ENCODE measurements around the gene COL8A1.

Gene COL8A1

GRCh38 chr3:99845999-99846398, 207.6 kb downstream of the COL8A1 start:
- no peak overlapping the region for H2BK12ac ChIP-seq (ENCODE audit: low read length)
- no peak overlapping the region for H4K91ac ChIP-seq (ENCODE audit: low read depth, low read length, poor library complexity)
- no peak overlapping the region for H3K4me3 ChIP-seq (ENCODE audit: low read length in 2 of 2)
- no peak overlapping the region for H2BK5ac ChIP-seq (ENCODE audit: low read length)
- H3K9me3 ChIP-seq (replicated peaks in 1 of 2; ENCODE audit: control insufficient read depth in 2 of 2, insufficient read depth in 1 of 2, low read depth in 1 of 2, low read length in 2 of 2) = peaks cover 0 to 18% of the 10 kb centered on the region in 2 donors
- no CpG with 5 or more reads among the region's 2 CpGs for WGBS, 2 donors (ENCODE audit: extremely low coverage in 2 of 2, insufficient read length in 2 of 2, insufficient replicate concordance in 1 of 2)
- H3K14ac ChIP-seq (ENCODE audit: low read length) = no peak overlapping the region
- peaks cover 0 to 27% of the 10 kb centered on the region in 2 donors for H3K36me3 ChIP-seq (replicated peaks in 1 of 2; ENCODE audit: control insufficient read depth in 2 of 2, insufficient read depth in 2 of 2, low read length in 2 of 2)
- H3K4me2 ChIP-seq (ENCODE audit: insufficient read depth, low read length, poor library complexity, severe bottlenecking) = no peak overlapping the region
- no peak overlapping the region for H2AK5ac ChIP-seq (ENCODE audit: low read depth, low read length)
- no peak overlapping the region for H2AFZ ChIP-seq (ENCODE audit: low read length)
- DNase-seq (ENCODE audit: low spot score) = no peak
- no peaks in the 10 kb centered on the region for H3K27me3 ChIP-seq (ENCODE audit: control insufficient read depth in 3 of 3, insufficient read depth in 3 of 3, low read depth in 1 of 3, low read length in 3 of 3)
- no peak overlapping the region for H3K27ac ChIP-seq (replicated peaks; ENCODE audit: low read length)
- no peak overlapping the region for H3K4ac ChIP-seq (ENCODE audit: low read length)
- no peak overlapping the region for H4K8ac ChIP-seq (ENCODE audit: low read depth, low read length)
- no peak overlapping the region for H2BK120ac ChIP-seq (ENCODE audit: low read depth, low read length)
- no peaks in the 10 kb centered on the region for H3K79me1 ChIP-seq (ENCODE audit: low read depth, low read length)
- H3K23ac ChIP-seq (ENCODE audit: low read depth, low read length, poor library complexity) = no peak overlapping the region
- no peak overlapping the region for H2BK15ac ChIP-seq (ENCODE audit: low read length)
- H3K4me1 ChIP-seq (ENCODE audit: control insufficient read depth in 2 of 2, insufficient read depth in 1 of 2, low read depth in 1 of 2, low read length in 2 of 2) = peaks cover 4% of the 10 kb centered on the region in 2 donors
- H3K18ac ChIP-seq (ENCODE audit: low read length) = no peak overlapping the region
- no peak overlapping the region for H3K9ac ChIP-seq (ENCODE audit: low read depth, low read length, poor library complexity)

GRCh38 chr3:99846477-99847160, 208.2 kb downstream of the COL8A1 start:
- Histone ChIP-seq H2BK15ac (ENCODE audit: low read length) (no peak overlapping the region), H2BK12ac (ENCODE audit: low read length) (no peak overlapping the region), H3K23ac (ENCODE audit: low read depth, low read length, poor library complexity) (no peak overlapping the region), H3K36me3 (replicated peaks in 1 of 2; ENCODE audit: control insufficient read depth in 2 of 2, insufficient read depth in 2 of 2, low read length in 2 of 2) (peaks cover 0 to 27% of the 10 kb centered on the region in 2 donors), H4K8ac (ENCODE audit: low read depth, low read length) (no peak overlapping the region), H2BK120ac (ENCODE audit: low read depth, low read length) (no peak overlapping the region), H4K91ac (ENCODE audit: low read depth, low read length, poor library complexity) (no peak overlapping the region), H3K4ac (ENCODE audit: low read length) (no peak overlapping the region), H3K27me3 (ENCODE audit: control insufficient read depth in 3 of 3, insufficient read depth in 3 of 3, low read depth in 1 of 3, low read length in 3 of 3) (no peaks in the 10 kb centered on the region), H3K9ac (ENCODE audit: low read depth, low read length, poor library complexity) (no peak overlapping the region), H3K18ac (ENCODE audit: low read length) (no peak overlapping the region), H3K4me1 (ENCODE audit: control insufficient read depth in 2 of 2, insufficient read depth in 1 of 2, low read depth in 1 of 2, low read length in 2 of 2) (peaks cover 4% of the 10 kb centered on the region in 2 donors), H3K27ac (replicated peaks; ENCODE audit: low read length) (no peak overlapping the region), H2AFZ (ENCODE audit: low read length) (no peak overlapping the region), H3K14ac (ENCODE audit: low read length) (no peak overlapping the region), H3K4me3 (ENCODE audit: low read length in 2 of 2) (no peak overlapping the region), H3K79me1 (ENCODE audit: low read depth, low read length) (no peaks in the 10 kb centered on the region), H2AK5ac (ENCODE audit: low read depth, low read length) (no peak overlapping the region), H3K9me3 (replicated peaks in 1 of 2; ENCODE audit: control insufficient read depth in 2 of 2, insufficient read depth in 1 of 2, low read depth in 1 of 2, low read length in 2 of 2) (peaks cover 0 to 18% of the 10 kb centered on the region in 2 donors), H3K4me2 (ENCODE audit: insufficient read depth, low read length, poor library complexity, severe bottlenecking) (no peak overlapping the region), H2BK5ac (ENCODE audit: low read length) (no peak overlapping the region)
- no peak for DNase-seq (ENCODE audit: low spot score)
- WGBS, 2 donors (ENCODE audit: extremely low coverage in 2 of 2, insufficient read length in 2 of 2, insufficient replicate concordance in 1 of 2) = no CpG with 5 or more reads among the region's 6 CpGs

DNA sequence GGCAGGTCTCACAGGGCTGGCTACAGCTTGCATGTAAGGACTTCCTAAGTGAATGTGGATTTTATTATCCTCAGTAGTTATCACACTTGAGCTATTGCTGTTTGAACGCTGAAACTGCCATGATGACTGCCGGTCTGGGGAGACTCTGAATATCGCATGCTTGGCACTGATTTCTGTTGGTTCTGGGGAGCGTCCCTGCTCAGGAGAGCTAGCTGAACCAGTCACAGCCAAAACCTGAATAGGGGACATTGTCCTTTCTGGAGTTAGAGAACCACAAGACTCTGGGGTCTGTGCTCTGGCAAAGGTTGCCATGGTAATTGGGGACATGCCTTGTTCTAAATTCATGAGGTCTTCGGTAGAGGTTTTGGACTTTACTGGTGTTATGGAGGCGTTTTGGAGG, 210.0 kb downstream of the COL8A1 start:
- H2AFZ ChIP-seq (ENCODE audit: low read length) = no peak overlapping the region
- H4K8ac ChIP-seq (ENCODE audit: low read depth, low read length) = no peak overlapping the region
- H2BK120ac ChIP-seq (ENCODE audit: low read depth, low read length) = no peak overlapping the region
- no peak for DNase-seq (ENCODE audit: low spot score)
- no peak overlapping the region for H2BK12ac ChIP-seq (ENCODE audit: low read length)
- no peaks in the 10 kb centered on the region for H3K27me3 ChIP-seq (ENCODE audit: control insufficient read depth in 3 of 3, insufficient read depth in 3 of 3, low read depth in 1 of 3, low read length in 3 of 3)
- no peak overlapping the region for H2BK15ac ChIP-seq (ENCODE audit: low read length)
- no peaks in the 10 kb centered on the region for H3K79me1 ChIP-seq (ENCODE audit: low read depth, low read length)
- no peak overlapping the region for H3K23ac ChIP-seq (ENCODE audit: low read depth, low read length, poor library complexity)
- H3K4me1 ChIP-seq (ENCODE audit: control insufficient read depth in 2 of 2, insufficient read depth in 1 of 2, low read depth in 1 of 2, low read length in 2 of 2) = peaks cover 3 to 4% of the 10 kb centered on the region in 2 donors
- H3K27ac ChIP-seq (replicated peaks; ENCODE audit: low read length) = no peak overlapping the region
- no peak overlapping the region for H3K4me2 ChIP-seq (ENCODE audit: insufficient read depth, low read length, poor library complexity, severe bottlenecking)
- WGBS, 2 donors (ENCODE audit: extremely low coverage in 2 of 2, insufficient read length in 2 of 2, insufficient replicate concordance in 1 of 2) = no CpG with 5 or more reads among the region's 6 CpGs
- H3K18ac ChIP-seq (ENCODE audit: low read length) = no peak overlapping the region
- peaks cover 0 to 27% of the 10 kb centered on the region in 2 donors for H3K36me3 ChIP-seq (replicated peaks in 1 of 2; ENCODE audit: control insufficient read depth in 2 of 2, insufficient read depth in 2 of 2, low read length in 2 of 2)
- H3K14ac ChIP-seq (ENCODE audit: low read length) = no peak overlapping the region
- no peak overlapping the region for H3K9ac ChIP-seq (ENCODE audit: low read depth, low read length, poor library complexity)
- peaks cover 0 to 18% of the 10 kb centered on the region in 2 donors for H3K9me3 ChIP-seq (replicated peaks in 1 of 2; ENCODE audit: control insufficient read depth in 2 of 2, insufficient read depth in 1 of 2, low read depth in 1 of 2, low read length in 2 of 2)
- no peak overlapping the region for H2BK5ac ChIP-seq (ENCODE audit: low read length)
- no peak overlapping the region for H3K4me3 ChIP-seq (ENCODE audit: low read length in 2 of 2)
- no peak overlapping the region for H4K91ac ChIP-seq (ENCODE audit: low read depth, low read length, poor library complexity)
- H2AK5ac ChIP-seq (ENCODE audit: low read depth, low read length) = no peak overlapping the region
- H3K4ac ChIP-seq (ENCODE audit: low read length) = no peak overlapping the region
